Testis (tissue), 2 donors: ENCODE results near the gene LRRC53.

Source experiments
- POLR2A ChIP-seq: fragments of 450-650 bp; IDR thresholded peaks from one replicate; pipeline ENCODE4 v1.6.1; 2017; ENCODE audit warnings: antibody characterized with exemption, mild to moderate bottlenecking, moderate library complexity
- TF ChIP-seq, protein P1 (sequence below), 3 experiments: fragments of 450-650 bp in 2 of 3; fragments of 200-600 bp in 1 of 3; sonication (generic) in 1 of 3; IDR thresholded peaks; one replicate each; pipeline ENCODE4 v1.5.1; 2016 to 2019; ENCODE audit warnings: antibody characterized with exemption in 3 of 3, mild to moderate bottlenecking in 2 of 3, moderate library complexity in 1 of 3

DNA sequence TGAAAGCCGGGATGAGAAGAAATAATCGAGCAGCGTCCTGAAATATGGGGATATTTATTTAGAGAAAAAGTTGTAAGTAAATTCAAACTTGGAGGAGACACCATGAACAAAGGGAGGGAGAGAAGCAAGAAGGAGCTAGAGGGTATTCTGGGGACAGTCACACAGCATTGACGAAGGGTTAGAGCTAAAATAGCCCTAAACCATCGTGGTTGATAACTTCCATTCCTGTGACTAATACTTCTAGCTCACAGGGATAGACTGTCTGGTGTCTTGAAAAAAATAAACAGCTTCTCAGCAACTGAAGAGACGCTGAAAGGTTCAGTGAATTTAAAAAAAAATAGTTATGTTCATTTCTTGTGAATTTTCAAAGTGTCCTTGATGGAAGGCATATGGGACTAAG is 86.7 kb downstream of the LRRC53 start:
- TF ChIP-seq, protein P1, sequence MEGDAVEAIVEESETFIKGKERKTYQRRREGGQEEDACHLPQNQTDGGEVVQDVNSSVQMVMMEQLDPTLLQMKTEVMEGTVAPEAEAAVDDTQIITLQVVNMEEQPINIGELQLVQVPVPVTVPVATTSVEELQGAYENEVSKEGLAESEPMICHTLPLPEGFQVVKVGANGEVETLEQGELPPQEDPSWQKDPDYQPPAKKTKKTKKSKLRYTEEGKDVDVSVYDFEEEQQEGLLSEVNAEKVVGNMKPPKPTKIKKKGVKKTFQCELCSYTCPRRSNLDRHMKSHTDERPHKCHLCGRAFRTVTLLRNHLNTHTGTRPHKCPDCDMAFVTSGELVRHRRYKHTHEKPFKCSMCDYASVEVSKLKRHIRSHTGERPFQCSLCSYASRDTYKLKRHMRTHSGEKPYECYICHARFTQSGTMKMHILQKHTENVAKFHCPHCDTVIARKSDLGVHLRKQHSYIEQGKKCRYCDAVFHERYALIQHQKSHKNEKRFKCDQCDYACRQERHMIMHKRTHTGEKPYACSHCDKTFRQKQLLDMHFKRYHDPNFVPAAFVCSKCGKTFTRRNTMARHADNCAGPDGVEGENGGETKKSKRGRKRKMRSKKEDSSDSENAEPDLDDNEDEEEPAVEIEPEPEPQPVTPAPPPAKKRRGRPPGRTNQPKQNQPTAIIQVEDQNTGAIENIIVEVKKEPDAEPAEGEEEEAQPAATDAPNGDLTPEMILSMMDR (IDR thresholded peaks at IDR 0.05): no peak
- no peak for TF ChIP-seq POLR2A
